ENCODE data around the gene STAT1.
"Not testable (repeated sequence)": the region's sequence is repeated elsewhere in the genome, so short reads cannot be mapped to it uniquely, and the experiment has no call there.

The STAT1 gene

GRCh38 chr2:191006297-191006696 lies 7.7 kb downstream of the STAT1 start:
- DNase-seq, result no peak

- DNase-seq, result no peak
Measured at GRCh38 chr2:191003405-191004309, 10.3 kb downstream of the STAT1 start.

- DNase-seq, result no peak
Measured at GRCh38 chr2:191001624-191002023, 12.3 kb downstream of the STAT1 start.

- DNase-seq, result no peak
Measured at GRCh38 chr2:191001032-191001431, 12.9 kb downstream of the STAT1 start.

- no peak for DNase-seq
Measured at GRCh38 chr2:190999949-191000665, 13.9 kb downstream of the STAT1 start.

GRCh38 chr2:190999058-190999457 lies 14.9 kb downstream of the STAT1 start:
- no peak for DNase-seq

GRCh38 chr2:190997526-190998113 lies 16.4 kb downstream of the STAT1 start:
- no peak for DNase-seq

GRCh38 chr2:190996947-190997346 lies 17.0 kb downstream of the STAT1 start:
- DNase-seq, result no peak

GRCh38 chr2:190996338-190996946 lies 17.5 kb downstream of the STAT1 start:
- DNase-seq, result no peak

GRCh38 chr2:190995315-190995714 lies 18.7 kb downstream of the STAT1 start:
- not testable (repeated sequence) for DNase-seq

GRCh38 chr2:190994148-190994547 lies 19.8 kb downstream of the STAT1 start:
- no peak for DNase-seq

GRCh38 chr2:190993292-190993643 lies 20.7 kb downstream of the STAT1 start:
- DNase-seq, result no peak

GRCh38 chr2:190990132-190990531 lies 23.8 kb downstream of the STAT1 start:
- no peak for DNase-seq

- DNase-seq, result no peak
Measured at GRCh38 chr2:190988910-190989309, 25.1 kb downstream of the STAT1 start.

GRCh38 chr2:190987938-190988337 lies 26.0 kb downstream of the STAT1 start:
- no peak for DNase-seq

GRCh38 chr2:190987116-190987515 lies 26.9 kb downstream of the STAT1 start:
- DNase-seq, result no peak

- no peak for DNase-seq
Measured at GRCh38 chr2:190986221-190986953, 27.6 kb downstream of the STAT1 start.

- no peak for DNase-seq
Measured at GRCh38 chr2:190984595-190984994, 29.4 kb downstream of the STAT1 start.

GRCh38 chr2:190982262-190983034 lies 31.5 kb downstream of the STAT1 start:
- no peak for DNase-seq

GRCh38 chr2:190981733-190982132 lies 32.2 kb downstream of the STAT1 start:
- no peak for DNase-seq

GRCh38 chr2:190981333-190981732 lies 32.6 kb downstream of the STAT1 start:
- DNase-seq, result no peak
